Effector CD4-positive, alpha-beta T cell (primary cell): ENCODE results near the gene POLR3H.

Source experiments
- DNase-seq: peaks from one replicate; pipeline ENCODE4 v3.0.0-alpha.2; 2020

Gene POLR3H

GRCh38 chr22:41532908-41533825 is 11.1 kb downstream of the POLR3H start:
- DNase-seq, result peak; percentile 58

GRCh38 chr22:41531715-41532477 is 12.4 kb downstream of the POLR3H start:
- no peak for DNase-seq

- DNase-seq, result no peak
Observed at GRCh38 chr22:41530890-41531714, 13.2 kb downstream of the POLR3H start.

GRCh38 chr22:41528938-41529561 is 15.2 kb downstream of the POLR3H start:
- DNase-seq, result no peak

GRCh38 chr22:41528132-41528766 is 16.0 kb downstream of the POLR3H start:
- no peak for DNase-seq

GRCh38 chr22:41526830-41527799 is 17.2 kb downstream of the POLR3H start:
- peak; percentile 71 for DNase-seq

GRCh38 chr22:41526226-41526829 is 17.9 kb downstream of the POLR3H start:
- no peak for DNase-seq

- no peak for DNase-seq
Observed at GRCh38 chr22:41525450-41526225, 18.6 kb downstream of the POLR3H start.

GRCh38 chr22:41524809-41525449 is 19.3 kb downstream of the POLR3H start:
- DNase-seq, result peak; percentile 36

- no peak for DNase-seq
Observed at GRCh38 chr22:41524251-41524661, 20.0 kb downstream of the POLR3H start.

- DNase-seq, result no peak
Observed at GRCh38 chr22:41523464-41524221, 20.6 kb downstream of the POLR3H start.

- DNase-seq, result no peak
Observed at GRCh38 chr22:41522813-41523212, 21.5 kb downstream of the POLR3H start.

- DNase-seq, result no peak
Observed at GRCh38 chr22:41521126-41521525, 23.1 kb downstream of the POLR3H start.

GRCh38 chr22:41518048-41518347 is 26.3 kb downstream of the POLR3H start:
- no peak for DNase-seq

GRCh38 chr22:41517172-41518047 is 26.9 kb downstream of the POLR3H start:
- no peak for DNase-seq

- no peak for DNase-seq
Observed at GRCh38 chr22:41516462-41516861, 27.8 kb downstream of the POLR3H start.

- no peak for DNase-seq
Observed at GRCh38 chr22:41513391-41513790, 30.9 kb downstream of the POLR3H start.
